ENCODE results near the gene P2RY8.
A peak's percentile ranks its signal among the peaks of the same experiment; 100 is the strongest.
"Not testable (repeated sequence)": the region's sequence is repeated elsewhere in the genome, so short reads cannot be mapped to it uniquely, and the experiment has no call there.

The P2RY8 gene

GRCh38 chrX:1486177-1486576 is 50.8 kb downstream of the P2RY8 start:
- no peak for DNase-seq (ENCODE audit: low read depth)

- no peak for DNase-seq (ENCODE audit: low read depth)
Observed at GRCh38 chrX:1485033-1485432, 52.0 kb downstream of the P2RY8 start.

GRCh38 chrX:1484638-1485019 is 52.4 kb downstream of the P2RY8 start:
- no peak for DNase-seq (ENCODE audit: low read depth)

- no peak for DNase-seq (ENCODE audit: low read depth)
Observed at GRCh38 chrX:1483843-1484637, 52.9 kb downstream of the P2RY8 start.

- not testable (repeated sequence) for DNase-seq (ENCODE audit: low read depth)
Observed at GRCh38 chrX:1482530-1482928, 54.5 kb downstream of the P2RY8 start.

- DNase-seq (ENCODE audit: low read depth): peak; percentile 61
Observed at GRCh38 chrX:1481636-1482529, 55.1 kb downstream of the P2RY8 start.

- DNase-seq (ENCODE audit: low read depth): no peak
Observed at GRCh38 chrX:1480082-1480785, 56.8 kb downstream of the P2RY8 start.

GRCh38 chrX:1477801-1478458 is 59.1 kb downstream of the P2RY8 start:
- DNase-seq (ENCODE audit: low read depth): no peak

- DNase-seq (ENCODE audit: low read depth): no peak
Observed at GRCh38 chrX:1477229-1477628, 59.8 kb downstream of the P2RY8 start.

- no peak for DNase-seq (ENCODE audit: low read depth)
Observed at GRCh38 chrX:1476682-1477081, 60.3 kb downstream of the P2RY8 start.

- DNase-seq (ENCODE audit: low read depth): no peak
Observed at GRCh38 chrX:1475881-1476280, 61.1 kb downstream of the P2RY8 start.

GRCh38 chrX:1475481-1475880 is 61.5 kb downstream of the P2RY8 start:
- DNase-seq (ENCODE audit: low read depth): no peak

GRCh38 chrX:1474593-1474992 is 62.4 kb downstream of the P2RY8 start:
- DNase-seq (ENCODE audit: low read depth): not testable (repeated sequence)

GRCh38 chrX:1472975-1473374 is 64.0 kb downstream of the P2RY8 start:
- no peak for DNase-seq (ENCODE audit: low read depth)

GRCh38 chrX:1468250-1468772 is 68.7 kb downstream of the P2RY8 start:
- DNase-seq (ENCODE audit: low read depth): peak; percentile 71

GRCh38 chrX:1466971-1467561 is 69.9 kb downstream of the P2RY8 start:
- DNase-seq (ENCODE audit: low read depth): no peak

GRCh38 chrX:1466232-1466661 is 70.7 kb downstream of the P2RY8 start:
- DNase-seq (ENCODE audit: low read depth): no peak

GRCh38 chrX:1465286-1466231 is 71.4 kb downstream of the P2RY8 start:
- DNase-seq (ENCODE audit: low read depth): no peak

GRCh38 chrX:1464971-1465285 is 72.1 kb downstream of the P2RY8 start:
- no peak for DNase-seq (ENCODE audit: low read depth)
